Lower lobe of right lung (tissue), 2 donors: ENCODE results near the gene ITSN2. TPM values are rescaled to one million over a fixed set of nuclear protein-coding genes. Genes with fewer than 3 reads are reported as not detected.
A peak's percentile ranks its signal among the peaks of the same experiment; 100 is the strongest.

Experiments
- ATAC-seq, 2 donors: fragments of 200-7000 bp; cut with Tn5 transposase; one replicate each; pipeline ENCODE4 v1.9.1; 2020 to 2022; ENCODE audit warnings: mild to moderate bottlenecking in 2 of 2, moderate library complexity in 2 of 2
- DNase-seq: peaks from one replicate; pipeline ENCODE4 v3.0.0-alpha.2; 2020
- H3K27ac ChIP-seq: fragments of 200-600 bp; one replicate; pipeline ENCODE4 v1.8.0; 2022
- H3K27me3 ChIP-seq: fragments of 200-600 bp; one replicate; pipeline ENCODE4 v1.8.0; 2022; ENCODE audit warnings: low read depth
- H3K36me3 ChIP-seq: fragments of 200-600 bp; one replicate; pipeline ENCODE4 v1.8.0; 2022; ENCODE audit warnings: mild to moderate bottlenecking
- H3K4me1 ChIP-seq: fragments of 200-600 bp; one replicate; pipeline ENCODE4 v1.8.0; 2022
- H3K4me3 ChIP-seq: fragments of 200-600 bp; one replicate; pipeline ENCODE4 v1.8.0; 2022; ENCODE audit warnings: mild to moderate bottlenecking
- H3K9me3 ChIP-seq: fragments of 200-600 bp; one replicate; pipeline ENCODE4 v1.8.0; 2022
- CTCF ChIP-seq: fragments of 200-600 bp; IDR thresholded peaks from one replicate; pipeline ENCODE4 v1.8.0; 2022; ENCODE audit warnings: antibody characterized with exemption, mild to moderate bottlenecking
- intact Hi-C: fragments of 100-400 bp; cut with DNase I; formaldehyde crosslinking; loops from one replicate; pipeline ENCODE4 v1.11.0; 2022
- total RNA-seq: library from RNA; stranded (reverse); fragmentation: NEBNext Ultra II Directional; extraction: Animal tissue kit (Norgen Biotek cat#: 25700); gene quantifications from one replicate; pipeline ENCODE4 v1.2.1, GENCODE V29; 2021
- donor health status: DM: no; HTN: yes; CAD: no; lungs with severe emphysema.

Gene ITSN2
- total RNA-seq, 1 donor from 2014 or later, result 92.8 TPM

- Histone ChIP-seq H3K4me3 (no peak overlapping the region), H3K36me3 (no peaks in the 10 kb centered on the region), H3K9me3 (no peaks in the 10 kb centered on the region), H3K27me3 (no peaks in the 10 kb centered on the region), H3K27ac (no peak overlapping the region), H3K4me1 (peaks cover 70% of the 10 kb centered on the region)
- DNase-seq (no peak), ATAC-seq (no peak)
- intact Hi-C loops, result no loop called here
- TF ChIP-seq CTCF, result no peak
Observed at GRCh38 chr2:24353973-24354372, 6.4 kb downstream of the ITSN2 start.

- intact Hi-C loops, result no loop called here
- TF ChIP-seq CTCF, result no peak
- Histone ChIP-seq H3K4me3 (no peak overlapping the region), H3K36me3 (no peaks in the 10 kb centered on the region), H3K9me3 (no peaks in the 10 kb centered on the region), H3K27me3 (no peaks in the 10 kb centered on the region), H3K4me1 (peaks cover 64% of the 10 kb centered on the region), H3K27ac (no peak overlapping the region)
- DNase-seq (no peak), ATAC-seq (no peak)
Observed at GRCh38 chr2:24353364-24353763, 7.0 kb downstream of the ITSN2 start.

GRCh38 chr2:24352664-24353063, 7.7 kb downstream of the ITSN2 start:
- ATAC-seq, result no peak
- DNase-seq, result no peak
- peaks cover 57% of the 10 kb centered on the region for H3K4me1 ChIP-seq
- H3K27me3 ChIP-seq, result no peaks in the 10 kb centered on the region
- intact Hi-C loops, result no loop called here
- H3K9me3 ChIP-seq, result no peaks in the 10 kb centered on the region
- H3K27ac ChIP-seq, result no peak overlapping the region
- H3K36me3 ChIP-seq, result no peaks in the 10 kb centered on the region
- no peak overlapping the region for H3K4me3 ChIP-seq
- no peak for TF ChIP-seq CTCF

GRCh38 chr2:24351981-24352380, 8.4 kb downstream of the ITSN2 start:
- peaks cover 56% of the 10 kb centered on the region for H3K4me1 ChIP-seq
- no peaks in the 10 kb centered on the region for H3K9me3 ChIP-seq
- intact Hi-C loops, result no loop called here
- no peak overlapping the region for H3K27ac ChIP-seq
- H3K27me3 ChIP-seq, result no peaks in the 10 kb centered on the region
- no peak overlapping the region for H3K4me3 ChIP-seq
- no peak for ATAC-seq
- DNase-seq, result no peak
- H3K36me3 ChIP-seq, result no peaks in the 10 kb centered on the region
- TF ChIP-seq CTCF, result no peak

GRCh38 chr2:24351627-24351938, 8.8 kb downstream of the ITSN2 start:
- peak in 1 of 2 donors; percentile 42 for ATAC-seq
- TF ChIP-seq CTCF, result no peak
- no peak overlapping the region for H3K4me3 ChIP-seq
- H3K27ac ChIP-seq, result no peak overlapping the region
- H3K4me1 ChIP-seq, result peaks cover 56% of the 10 kb centered on the region
- no peaks in the 10 kb centered on the region for H3K27me3 ChIP-seq
- H3K9me3 ChIP-seq, result no peaks in the 10 kb centered on the region
- H3K36me3 ChIP-seq, result no peaks in the 10 kb centered on the region
- DNase-seq, result no peak
- intact Hi-C loops, result no loop called here
